Stimulated activated CD8-positive, alpha-beta memory T cell treated with anti-CD3 and anti-CD28 coated beads, Interleukin-12 subunit alpha, Interleukin-12 subunit beta, amount 100 ng/mL, for 24 hours (primary cell): ENCODE measurements around the gene ALOX5.
"Not testable (repeated sequence)": the region's sequence is repeated elsewhere in the genome, so short reads cannot be mapped to it uniquely, and the experiment has no call there.

Source experiments
- DNase-seq: peaks from one replicate; pipeline ENCODE4 v3.0.0-alpha.2; 2020; ENCODE audit errors: extremely low read depth

ALOX5 gene

DNA sequence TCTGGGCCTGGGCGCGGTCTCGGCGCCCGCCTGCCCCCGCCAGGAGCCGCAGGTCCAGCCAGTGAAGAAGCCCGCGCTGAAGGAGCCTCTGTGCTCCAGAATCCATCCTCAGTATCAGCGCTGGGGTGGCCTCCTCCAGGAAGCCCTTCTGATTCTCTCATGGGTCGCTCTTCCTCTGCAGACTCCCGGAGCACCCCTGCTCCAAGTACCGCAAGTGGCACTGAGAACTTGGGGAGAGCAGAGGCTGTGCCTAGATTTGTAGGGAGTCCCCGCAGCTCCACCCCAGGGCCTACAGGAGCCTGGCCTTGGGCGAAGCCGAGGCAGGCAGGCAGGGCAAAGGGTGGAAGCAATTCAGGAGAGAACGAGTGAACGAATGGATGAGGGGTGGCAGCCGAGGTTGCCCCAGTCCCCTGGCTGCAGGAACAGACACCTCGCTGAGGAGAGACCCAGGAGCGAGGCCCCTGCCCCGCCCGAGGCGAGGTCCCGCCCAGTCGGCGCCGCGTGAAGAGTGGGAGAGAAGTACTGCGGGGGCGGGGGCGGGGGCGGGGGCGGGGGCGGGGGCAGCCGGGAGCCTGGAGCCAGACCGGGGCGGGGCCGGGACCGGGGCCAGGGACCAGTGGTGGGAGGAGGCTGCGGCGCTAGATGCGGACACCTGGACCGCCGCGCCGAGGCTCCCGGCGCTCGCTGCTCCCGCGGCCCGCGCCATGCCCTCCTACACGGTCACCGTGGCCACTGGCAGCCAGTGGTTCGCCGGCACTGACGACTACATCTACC, at the start of gene ALOX5:
Gene ALOX5, plus strand, starts transcription at position 641 of the 774 bp plus-strand sequence. Its CDS starts 64 bp downstream, at position 705.
- no peak for DNase-seq

DNA sequence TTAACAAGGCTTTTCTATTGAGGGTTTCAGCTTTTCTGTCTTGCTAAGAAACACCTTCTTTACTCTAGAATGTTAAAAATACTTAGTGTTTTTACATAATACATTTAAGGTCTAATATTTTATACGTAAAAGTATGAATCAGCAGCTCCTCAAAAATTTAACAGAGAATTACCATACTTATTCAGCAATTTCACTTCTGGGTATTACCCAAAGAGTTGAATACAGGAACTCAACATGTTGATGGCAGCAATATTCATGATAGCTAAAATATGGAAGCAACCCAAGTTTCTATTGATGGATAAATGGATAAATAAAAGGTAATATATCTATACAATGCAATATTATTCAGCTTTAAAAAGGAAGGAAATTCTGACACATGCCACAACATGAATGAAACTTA, 48.9 kb upstream of the ALOX5 start:
- DNase-seq = no peak

DNA sequence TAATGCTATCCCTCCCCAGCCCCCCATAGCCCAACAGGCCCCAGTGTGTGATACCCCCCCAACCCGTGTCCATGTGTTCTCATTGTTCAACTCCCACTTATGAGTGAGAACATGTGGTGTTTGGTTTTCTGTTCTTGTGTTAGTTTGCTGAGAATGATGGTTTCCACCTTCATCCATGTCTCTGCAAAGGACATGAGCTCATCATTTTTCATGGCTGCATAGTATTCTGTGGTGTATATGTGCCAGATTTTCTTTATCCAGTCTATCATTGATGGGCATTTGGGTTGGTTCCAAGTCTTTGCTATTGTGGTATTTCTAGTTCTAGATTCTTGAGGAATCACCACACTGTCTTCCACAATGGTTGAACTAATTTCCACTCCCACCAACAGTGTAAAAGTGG, 47.2 kb upstream of the ALOX5 start:
- not testable (repeated sequence) for DNase-seq

DNA sequence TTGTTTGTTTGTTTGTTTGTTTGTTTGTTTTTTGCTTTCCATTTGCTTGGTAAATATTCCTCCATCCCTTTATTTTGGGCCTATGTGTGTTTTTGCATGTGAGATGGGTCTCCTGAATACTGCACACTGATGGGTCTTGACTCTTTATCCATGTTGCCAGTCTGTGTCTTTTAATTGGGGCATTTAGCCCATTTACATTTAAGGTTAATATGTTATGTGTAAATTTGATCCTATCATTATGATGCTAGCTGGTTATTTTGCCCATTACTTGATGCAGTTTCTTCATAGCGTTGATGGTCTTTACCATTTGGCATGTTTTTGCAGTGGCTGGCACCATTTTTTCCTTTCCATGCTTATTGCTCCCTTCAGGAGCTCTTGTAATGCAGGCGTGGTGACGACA, 42.2 kb upstream of the ALOX5 start:
- DNase-seq = not testable (repeated sequence)

DNA sequence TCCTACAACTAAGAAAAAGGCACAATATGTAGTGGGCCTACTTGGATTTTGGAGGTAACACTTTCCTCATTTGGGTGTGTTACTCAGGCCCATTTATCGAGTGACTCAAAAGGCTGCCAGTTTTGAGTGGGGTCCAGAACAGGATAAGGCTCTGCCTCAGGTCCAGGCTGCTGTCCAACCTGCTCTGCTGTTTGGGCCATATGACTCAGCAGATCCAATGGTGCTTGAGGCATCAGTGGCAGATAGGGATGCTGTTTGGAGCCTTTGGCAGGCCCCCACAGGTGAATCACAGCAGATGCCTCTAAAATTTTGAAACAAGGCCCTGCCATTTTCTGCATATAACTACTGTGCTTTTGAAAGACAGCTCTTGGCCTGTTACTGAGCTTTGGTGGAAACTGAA, 34.1 kb upstream of the ALOX5 start:
- no peak for DNase-seq

DNA sequence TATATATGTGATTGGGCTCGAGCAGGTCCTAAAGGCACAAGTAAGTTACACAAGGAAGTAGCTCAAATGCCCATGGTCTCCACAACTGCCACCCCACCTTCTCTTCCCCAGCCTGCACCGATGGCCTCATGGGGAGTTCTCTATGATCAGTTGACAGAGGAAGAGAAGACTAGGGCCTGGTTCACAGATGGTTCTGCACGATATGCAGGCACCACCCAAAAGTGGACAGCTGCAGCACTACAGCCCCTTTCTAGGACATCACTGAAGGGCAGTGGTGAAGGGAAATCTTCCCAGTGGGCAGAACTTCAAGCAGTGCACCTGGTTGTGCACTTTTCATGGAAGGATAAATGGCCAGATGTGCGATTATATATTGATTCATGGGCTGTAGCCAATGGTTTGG, 33.6 kb upstream of the ALOX5 start:
- DNase-seq = not testable (repeated sequence)

DNA sequence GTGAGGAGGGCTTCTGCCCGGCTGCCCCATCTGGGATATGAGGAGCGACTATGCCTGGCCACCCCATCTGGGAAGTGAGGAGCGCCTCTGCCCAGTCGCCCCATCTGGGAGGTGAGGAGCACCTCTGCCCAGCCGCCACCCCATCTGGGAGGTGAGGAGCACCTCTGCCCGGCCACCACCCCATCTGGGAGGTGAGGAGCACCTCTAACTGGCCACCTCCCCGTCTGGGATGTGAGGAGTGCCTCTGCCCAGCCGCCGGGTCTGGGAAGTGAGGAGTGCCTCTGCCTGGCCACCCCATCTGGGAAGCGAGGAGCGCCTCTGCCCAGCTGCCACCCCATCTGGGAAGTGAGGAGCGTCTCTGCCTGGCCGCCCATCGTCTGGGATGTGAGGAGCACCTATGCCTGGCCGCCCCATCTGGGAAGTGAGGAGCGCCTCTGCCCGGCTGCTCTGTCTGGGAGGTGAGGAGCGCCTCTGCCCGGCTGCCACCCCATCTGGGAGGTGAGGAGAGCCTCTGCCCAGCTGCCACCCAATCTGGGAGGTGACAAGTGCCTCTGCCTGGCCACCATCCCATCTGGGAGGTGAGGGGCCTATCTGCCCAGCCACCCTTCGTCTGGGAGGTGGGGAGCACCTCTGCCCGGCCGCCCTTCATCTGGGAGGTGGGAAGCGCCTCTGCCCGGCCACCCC, 27.2 kb upstream of the ALOX5 start:
- not testable (repeated sequence) for DNase-seq

DNA sequence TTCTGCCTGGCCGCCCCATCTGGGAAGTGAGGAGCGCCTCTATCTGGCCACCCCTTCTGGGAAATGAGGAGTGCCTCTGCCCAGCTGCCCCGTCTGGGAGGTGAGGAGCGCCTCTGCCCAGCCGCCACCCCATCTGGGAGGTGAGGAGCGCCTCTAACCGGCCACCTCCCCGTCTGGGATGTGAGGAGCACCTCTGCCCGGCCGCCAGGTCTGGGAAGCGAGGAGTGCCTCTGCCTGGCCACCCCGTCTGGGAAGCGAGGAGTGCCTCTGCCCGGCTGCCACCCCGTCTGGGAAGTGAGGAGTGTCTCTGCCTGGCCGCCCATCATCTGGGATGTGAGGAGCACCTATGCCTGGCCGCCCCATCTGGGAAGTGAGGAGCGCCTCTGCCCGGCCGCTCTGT, 26.6 kb upstream of the ALOX5 start:
- not testable (repeated sequence) for DNase-seq

DNA sequence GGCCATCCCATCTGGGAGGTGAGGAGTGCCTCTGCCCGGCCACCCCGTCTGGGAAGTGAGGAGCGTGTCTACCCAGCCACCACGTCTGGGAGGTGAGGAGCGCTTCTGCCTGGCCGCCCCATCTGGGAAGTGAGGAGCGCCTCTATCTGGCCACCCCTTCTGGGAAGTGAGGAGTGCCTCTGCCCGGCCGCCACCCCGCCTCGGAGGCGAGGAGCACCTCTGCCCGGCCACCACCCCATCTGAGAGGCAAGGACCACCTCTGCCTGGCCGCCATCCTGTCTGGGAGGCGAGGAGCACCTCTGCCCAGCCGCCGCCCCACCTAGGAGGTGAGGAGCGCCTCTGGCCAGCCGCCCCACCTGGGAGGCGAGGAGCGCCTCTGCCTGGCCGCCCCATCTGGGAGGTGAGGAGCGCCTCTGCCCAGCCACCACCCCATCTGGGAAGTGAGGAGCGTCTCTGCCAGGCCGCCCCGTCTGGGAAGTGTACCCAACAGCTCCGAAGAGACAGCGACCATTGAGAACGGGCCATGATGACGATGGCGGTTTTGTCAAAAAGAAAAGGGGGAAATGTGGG, 25.7 kb upstream of the ALOX5 start:
- DNase-seq = not testable (repeated sequence)

DNA sequence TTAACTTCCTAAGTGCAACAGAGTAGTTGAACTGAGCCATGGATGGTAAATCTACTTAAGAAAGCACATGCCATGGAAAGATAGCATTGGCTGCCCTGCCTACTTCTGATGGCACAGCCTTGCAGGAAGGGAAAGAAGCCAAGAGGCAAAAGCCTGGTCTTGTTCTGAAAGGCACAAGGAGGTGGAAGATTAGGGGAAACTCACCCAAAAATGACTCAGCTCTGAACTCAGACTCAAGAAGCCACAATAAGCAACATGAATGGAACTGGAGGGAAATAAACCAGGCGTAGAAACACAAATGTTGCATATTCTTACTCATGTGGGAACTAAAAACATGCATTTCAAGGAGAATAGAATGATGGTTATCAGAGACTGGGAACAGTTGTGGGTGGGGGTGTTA, 20.8 kb upstream of the ALOX5 start:
- DNase-seq = no peak

DNA sequence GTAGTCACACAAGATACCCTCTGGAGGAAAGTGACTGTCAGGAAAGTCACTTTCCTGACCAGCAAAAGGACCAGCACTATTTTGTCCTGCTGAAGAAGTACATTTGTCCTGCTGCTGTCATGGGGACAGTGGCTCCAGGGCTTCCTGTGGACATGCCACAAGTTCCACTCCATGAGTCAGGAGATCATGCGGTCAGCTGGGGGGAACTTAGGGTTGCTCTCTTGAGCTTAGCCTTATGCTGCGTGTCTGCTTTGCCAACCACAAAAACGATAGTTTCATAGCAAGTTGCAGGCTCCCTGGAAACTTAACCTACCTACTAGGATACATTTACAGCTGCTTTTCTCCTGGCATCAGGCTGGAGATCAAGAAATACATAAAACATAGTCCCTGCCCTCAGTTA, 19.8 kb upstream of the ALOX5 start:
- no peak for DNase-seq

DNA sequence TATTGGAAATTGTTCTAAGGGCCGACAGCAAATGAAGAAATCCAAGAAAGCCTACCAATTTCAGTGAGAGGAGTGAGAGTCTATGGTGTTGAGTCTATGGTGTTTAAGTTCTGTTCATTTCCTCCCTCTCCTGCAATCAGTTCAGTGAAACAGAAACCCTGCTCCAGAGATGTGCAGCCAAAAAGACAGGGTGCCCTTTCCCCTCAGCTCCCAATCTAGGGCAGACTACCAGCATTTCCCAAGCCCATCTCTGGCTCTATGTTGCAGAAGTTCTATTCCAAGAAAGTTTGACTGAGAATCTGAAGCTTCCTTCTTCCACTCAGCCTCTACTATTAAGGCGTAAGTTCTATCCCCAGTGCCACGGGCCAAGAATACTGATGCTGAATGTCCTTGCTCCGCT, 18.5 kb upstream of the ALOX5 start:
- no peak for DNase-seq

DNA sequence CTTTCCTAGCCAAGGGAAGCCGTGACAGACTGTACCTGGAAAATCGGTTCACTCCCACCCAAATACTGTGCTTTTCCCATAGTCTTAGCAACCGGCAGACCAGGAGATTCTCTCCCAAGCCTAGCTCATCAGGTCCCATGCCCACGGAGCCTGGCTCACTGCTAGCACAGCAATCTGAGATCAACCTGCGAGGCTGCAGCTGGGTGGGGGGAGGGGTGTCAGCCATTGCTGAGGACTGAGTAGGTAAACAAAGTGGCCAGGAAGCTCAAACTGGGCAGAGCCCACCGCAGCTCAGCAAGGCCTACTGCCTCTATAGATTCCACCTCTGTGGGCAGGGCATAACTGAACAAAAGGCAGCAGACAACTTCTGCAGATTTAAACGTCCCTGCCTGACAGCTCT, 15.1 kb upstream of the ALOX5 start:
- not testable (repeated sequence) for DNase-seq

DNA sequence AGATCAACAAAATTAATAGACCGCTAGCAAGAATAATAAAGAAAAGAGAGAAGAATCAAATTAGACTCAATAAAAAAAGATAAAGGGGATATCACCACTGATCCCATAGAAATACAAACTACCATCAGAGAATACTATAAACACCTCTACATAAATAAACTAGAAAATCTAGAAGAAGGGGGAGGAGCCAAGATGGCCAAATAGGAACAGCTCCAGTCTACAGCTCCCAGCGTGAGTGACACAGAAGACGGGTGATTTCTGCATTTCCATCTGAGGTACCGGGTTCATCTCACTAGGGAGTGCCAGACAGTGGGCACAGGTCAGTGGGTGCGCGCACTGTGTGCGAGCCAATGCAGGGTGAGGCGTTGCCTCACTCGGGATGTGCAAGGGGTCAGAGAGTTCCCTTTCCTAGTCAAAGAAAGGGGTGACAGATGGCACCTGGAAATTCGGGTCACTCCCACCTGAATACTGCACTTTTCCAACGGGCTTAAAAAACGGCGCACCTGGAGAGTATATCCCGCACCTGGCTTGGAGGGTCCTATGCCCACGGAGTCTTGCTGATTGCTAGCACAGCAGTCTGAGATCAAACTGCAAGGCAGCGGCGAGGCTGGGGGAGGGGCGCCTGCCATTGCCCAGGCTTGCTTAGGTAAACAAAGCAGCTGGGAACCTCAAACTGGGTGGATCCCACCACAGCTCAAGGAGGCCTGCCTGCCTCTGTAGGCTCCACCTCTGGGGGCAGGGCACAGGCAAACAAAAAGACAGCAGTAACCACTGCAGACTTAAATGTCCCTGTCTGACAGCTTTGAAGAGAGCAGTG, 11.8 kb upstream of the ALOX5 start:
- DNase-seq = not testable (repeated sequence)

DNA sequence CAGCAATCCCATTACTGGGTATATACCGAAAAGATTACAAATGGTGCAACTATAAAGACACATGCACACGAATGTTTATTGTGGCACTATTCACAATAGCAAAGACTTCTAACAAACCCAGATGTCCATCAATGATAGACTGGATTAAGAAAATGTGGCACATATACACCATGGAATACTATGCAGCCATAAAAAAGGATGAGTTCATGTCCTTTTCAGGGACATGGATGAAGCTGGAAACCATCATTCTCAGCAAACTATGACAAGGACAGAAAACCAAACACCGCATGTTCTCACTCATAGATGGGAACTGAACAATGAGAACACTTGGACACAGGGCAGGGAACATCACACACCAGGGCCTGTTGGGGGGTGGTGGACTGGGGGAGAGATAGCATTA, 6.4 kb upstream of the ALOX5 start:
- DNase-seq = not testable (repeated sequence)

DNA sequence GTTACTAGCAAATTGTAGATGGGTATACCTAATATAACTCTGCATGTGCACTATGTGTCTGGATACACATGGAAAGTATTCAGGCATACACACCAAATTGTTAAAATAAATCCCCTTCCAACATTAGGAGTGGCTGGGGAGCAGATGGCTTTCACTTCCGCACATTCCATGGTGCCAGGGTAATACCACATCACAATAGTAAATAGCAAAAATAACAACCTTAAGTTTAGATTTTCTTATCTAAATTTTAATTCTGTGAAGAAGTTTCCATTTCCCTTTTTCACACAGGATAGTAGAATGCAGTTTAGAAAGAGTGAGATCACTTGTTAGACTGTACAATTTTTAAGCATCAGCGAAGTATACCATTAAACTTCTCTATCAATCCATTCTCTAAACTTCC, 5.8 kb upstream of the ALOX5 start:
- DNase-seq = no peak

DNA sequence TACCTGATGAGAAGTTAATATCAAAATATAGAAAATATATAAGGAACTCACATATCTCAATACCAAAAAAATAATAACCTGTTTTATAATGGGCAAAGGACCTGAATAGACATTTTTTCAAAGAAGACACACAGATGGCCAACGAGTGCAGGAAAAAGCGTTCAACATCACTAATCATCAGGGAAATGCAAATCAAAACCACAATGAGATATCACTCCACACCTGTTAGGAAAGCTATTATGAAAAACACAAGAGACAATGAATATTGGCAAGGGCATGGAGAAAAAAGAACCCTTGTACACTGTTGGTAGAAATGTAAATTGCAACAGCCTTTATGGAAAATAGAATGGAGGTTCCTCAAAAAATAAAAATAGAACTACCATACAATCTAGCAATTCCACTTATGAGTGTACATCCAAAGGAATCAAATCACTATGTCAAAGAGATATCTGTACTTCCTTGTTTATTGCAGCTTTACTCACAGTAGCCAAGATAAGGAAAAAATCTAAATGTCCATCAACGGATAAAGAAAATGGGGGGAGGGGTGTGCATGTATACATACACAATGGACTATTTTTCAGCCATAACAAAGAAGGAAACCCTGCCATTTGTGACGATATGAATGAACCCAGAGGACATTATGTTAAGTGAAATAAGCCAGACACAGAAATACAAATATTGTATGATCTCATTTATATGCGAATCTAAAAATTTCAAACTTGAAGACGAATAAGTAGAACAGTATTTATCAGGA, 3.6 kb upstream of the ALOX5 start:
- DNase-seq = no peak

DNA sequence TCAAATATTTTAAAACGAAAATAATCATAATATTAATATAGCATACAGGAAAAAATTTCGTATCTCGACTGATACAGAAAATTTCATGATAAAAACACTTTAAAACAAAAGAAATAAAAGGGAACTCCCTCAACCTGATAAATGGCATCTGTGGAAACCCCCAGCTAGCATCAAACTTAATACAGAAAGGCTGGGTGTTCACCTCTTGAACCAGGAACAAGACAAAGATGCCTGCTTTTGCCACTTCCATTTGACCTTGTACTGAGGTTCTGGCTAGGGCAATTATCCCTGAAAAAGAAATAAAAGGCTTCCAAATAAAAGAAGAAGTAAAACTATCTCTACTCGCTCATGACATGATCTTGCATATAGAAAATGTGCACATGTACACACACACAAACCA, 2.5 kb upstream of the ALOX5 start:
- DNase-seq = no peak

DNA sequence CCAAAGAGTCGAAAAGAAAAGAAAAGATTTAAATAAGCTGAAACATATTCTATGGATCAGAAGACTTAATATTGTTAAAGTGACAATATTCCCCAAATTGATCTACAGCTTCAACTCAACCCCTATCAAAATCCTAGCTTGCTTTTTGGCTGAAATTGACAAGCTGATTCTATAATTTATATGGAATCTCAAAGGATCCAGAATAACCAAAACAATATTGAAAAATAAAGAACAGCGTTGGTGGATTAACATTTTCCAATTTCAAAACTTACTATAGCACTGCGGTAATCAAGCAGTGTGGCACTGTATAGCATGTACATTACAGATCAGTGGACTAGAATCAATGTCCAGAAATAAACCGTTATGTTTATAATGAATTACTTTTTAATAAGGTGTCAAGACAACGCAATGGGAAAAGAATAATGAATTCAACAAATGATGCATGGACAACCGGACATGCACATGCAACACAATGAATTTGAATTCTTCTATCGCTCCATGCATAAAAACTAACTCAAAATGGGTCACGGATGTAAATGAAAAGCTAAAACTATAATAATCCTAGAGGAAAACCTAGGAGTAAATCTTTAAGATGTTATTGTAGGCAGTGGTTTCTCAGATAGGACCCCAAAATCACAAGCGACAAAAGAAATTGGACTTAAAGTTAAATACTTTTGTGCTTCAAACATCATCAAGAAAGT, 1.6 kb upstream of the ALOX5 start:
- no peak for DNase-seq

DNA sequence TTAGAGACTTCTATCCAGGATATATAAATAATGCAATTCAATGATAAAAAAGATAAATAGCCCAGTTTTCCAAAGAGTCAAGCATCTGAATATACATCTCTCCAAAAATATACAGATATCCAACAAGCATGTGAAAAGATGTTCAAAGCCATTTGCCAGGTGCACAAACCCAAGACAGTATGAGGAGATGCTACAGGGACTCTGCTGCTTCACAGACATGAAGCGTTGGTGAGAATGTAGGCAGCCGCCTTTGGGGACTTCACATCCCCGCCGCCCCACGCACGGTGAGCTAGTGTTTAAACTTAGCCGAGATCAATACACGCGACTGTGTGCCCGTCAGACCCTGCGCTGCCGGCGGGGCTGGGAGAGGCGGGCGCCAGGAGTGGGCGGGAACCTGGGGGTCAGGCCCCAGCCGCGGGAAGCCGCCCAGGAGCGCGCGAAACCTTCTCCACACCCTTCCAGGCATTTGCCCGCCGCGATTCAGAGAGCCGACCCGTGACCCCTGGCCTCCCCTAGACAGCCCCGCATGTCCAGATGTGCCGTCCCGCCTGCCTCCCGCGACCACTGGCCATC, 927 bp upstream of the ALOX5 start:
- DNase-seq = no peak
